ENCODE measurements around the gene ME1.

ME1 gene

GRCh38 chr6:83417880-83418663, 12.8 kb downstream of the ME1 start:
- no peak for DNase-seq (ENCODE audit: low read depth)
- TF ChIP-seq CTCF (IDR thresholded peaks at IDR 0.05; ENCODE audit: low read depth, low read length, missing control alignments) = peak; percentile 32
- H3K4me3 ChIP-seq (ENCODE audit: low read depth, low read length) = no peak overlapping the region

- no peak for DNase-seq (ENCODE audit: low read depth)
- no peak for TF ChIP-seq CTCF (IDR thresholded peaks at IDR 0.05; ENCODE audit: low read depth, low read length, missing control alignments)
- H3K4me3 ChIP-seq (ENCODE audit: low read depth, low read length) = no peak overlapping the region
Observed at GRCh38 chr6:83413068-83413467, 17.8 kb downstream of the ME1 start.

DNA sequence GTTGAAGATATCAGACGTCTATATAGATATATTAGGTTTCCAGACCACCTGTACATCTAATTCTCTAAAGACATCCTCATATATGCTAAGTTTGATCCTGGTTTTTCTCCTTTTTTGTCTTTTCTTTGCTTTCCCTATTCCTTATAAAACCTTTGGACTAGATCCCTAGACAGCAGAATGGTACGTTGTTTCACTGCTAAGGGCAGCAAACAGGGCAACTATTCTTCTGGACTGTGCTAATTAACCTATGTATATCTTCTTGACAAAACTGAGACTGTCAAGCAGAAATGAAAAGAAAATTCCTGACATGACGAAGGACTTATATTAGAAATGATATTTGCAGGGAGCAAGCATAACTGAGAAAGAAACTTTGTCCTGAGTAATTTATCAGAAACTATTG, 19.1 kb downstream of the ME1 start:
- H3K4me3 ChIP-seq (ENCODE audit: low read depth, low read length) = no peak overlapping the region
- no peak for DNase-seq (ENCODE audit: low read depth)
- no peak for TF ChIP-seq CTCF (IDR thresholded peaks at IDR 0.05; ENCODE audit: low read depth, low read length, missing control alignments)

- DNase-seq (ENCODE audit: low read depth) = no peak
- H3K4me3 ChIP-seq (ENCODE audit: low read depth, low read length) = no peak overlapping the region
- TF ChIP-seq CTCF (IDR thresholded peaks at IDR 0.05; ENCODE audit: low read depth, low read length, missing control alignments) = no peak
Observed at GRCh38 chr6:83403191-83403590, 27.7 kb downstream of the ME1 start.

GRCh38 chr6:83389606-83390005, 41.2 kb downstream of the ME1 start:
- no peak for TF ChIP-seq CTCF (IDR thresholded peaks at IDR 0.05; ENCODE audit: low read depth, low read length, missing control alignments)
- DNase-seq (ENCODE audit: low read depth) = no peak
- no peak overlapping the region for H3K4me3 ChIP-seq (ENCODE audit: low read depth, low read length)

GRCh38 chr6:83385473-83385872, 45.4 kb downstream of the ME1 start:
- TF ChIP-seq CTCF (IDR thresholded peaks at IDR 0.05; ENCODE audit: low read depth, low read length, missing control alignments) = no peak
- no peak for DNase-seq (ENCODE audit: low read depth)
- H3K4me3 ChIP-seq (ENCODE audit: low read depth, low read length) = no peak overlapping the region

- no peak for DNase-seq (ENCODE audit: low read depth)
- TF ChIP-seq CTCF (IDR thresholded peaks at IDR 0.05; ENCODE audit: low read depth, low read length, missing control alignments) = no peak
- H3K4me3 ChIP-seq (ENCODE audit: low read depth, low read length) = no peak overlapping the region
Observed at GRCh38 chr6:83384751-83385150, 46.1 kb downstream of the ME1 start.

Data from GM12864 (cell line).